Occipital lobe (tissue), 2 donors: ENCODE measurements around the gene LITAF. TPM values are rescaled to one million over a fixed set of nuclear protein-coding genes. Genes with fewer than 3 reads are reported as not detected.
"Not testable (repeated sequence)": the region's sequence is repeated elsewhere in the genome, so short reads cannot be mapped to it uniquely, and the experiment has no call there.

Experiments used
- DNase-seq: peaks from one replicate; lab custom pipeline; 2025; lab: John Stamatoyannopoulos, UW
- total RNA-seq: library from RNA; depleted of rRNA; stranded (reverse); fragments of >200 nt; gene quantifications from one replicate; pipeline ENCODE4 v1.2.3, GENCODE V29; 2014

LITAF gene
- total RNA-seq, 1 donor from 2014 or later, result 13.7 TPM

GRCh38 chr16:11601425-11601824 is 14.7 kb upstream of the LITAF start:
- no peak for DNase-seq

DNA sequence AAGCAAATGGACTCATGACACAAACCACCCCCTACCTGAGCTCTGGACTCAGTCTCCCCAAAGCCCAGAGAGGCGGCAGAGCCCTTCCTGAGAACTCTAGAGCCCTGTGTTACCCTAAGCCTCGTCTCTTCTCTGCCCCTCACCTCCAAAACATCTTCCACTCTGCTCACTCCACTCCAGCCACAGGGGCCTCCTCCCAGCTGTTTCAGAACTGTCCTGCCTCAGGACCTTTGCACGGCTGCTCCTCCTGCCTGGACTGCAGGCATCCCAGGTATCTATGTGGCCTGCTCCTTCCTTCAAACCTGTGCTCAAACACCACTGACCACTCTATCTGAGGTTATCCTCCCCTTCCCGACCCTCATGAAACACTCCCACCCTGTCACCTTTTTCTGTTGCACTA is 12.9 kb upstream of the LITAF start:
- DNase-seq, result no peak

GRCh38 chr16:11597235-11598095 is 10.7 kb upstream of the LITAF start:
- DNase-seq, result no peak

- DNase-seq, result no peak
Measured at GRCh38 chr16:11596572-11597226, 10.0 kb upstream of the LITAF start.

DNA sequence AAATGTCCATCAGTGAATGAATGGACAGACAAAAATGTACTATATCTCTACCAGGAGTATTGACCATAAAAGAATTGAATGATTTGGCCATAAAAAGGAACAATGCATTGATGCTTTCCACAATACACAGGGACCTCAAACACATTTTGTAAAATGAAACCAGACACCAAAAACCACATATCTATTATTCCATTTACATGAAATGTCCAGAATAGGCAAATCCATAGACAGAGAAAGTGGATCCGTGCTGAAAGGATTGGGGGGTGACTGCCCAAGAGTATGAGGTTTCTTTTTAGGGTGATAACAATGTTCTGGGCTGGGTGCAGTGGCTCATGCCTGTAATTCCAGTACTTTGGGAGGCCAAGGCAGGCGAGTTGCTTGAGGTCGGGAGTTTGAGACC is 6.9 kb upstream of the LITAF start:
- DNase-seq, result no peak

DNA sequence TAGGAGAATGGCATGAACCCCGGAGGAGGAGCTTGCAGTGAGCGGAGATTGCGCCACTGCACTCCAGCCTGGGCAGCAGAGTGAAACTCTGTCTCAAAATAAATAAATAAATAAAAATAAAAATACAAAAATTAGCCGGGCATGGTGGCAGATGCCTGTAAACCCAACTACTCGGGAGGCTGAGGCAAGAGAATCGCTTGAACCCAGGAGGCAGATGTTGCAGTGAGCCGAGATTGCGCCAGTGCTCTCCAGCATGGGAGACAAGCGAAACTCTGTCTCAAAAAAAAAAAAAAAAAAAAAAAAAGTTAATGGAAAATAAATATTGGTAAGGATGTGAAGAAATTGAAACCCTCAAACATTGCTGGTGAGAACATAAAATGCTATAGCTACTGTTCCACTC is 6.4 kb upstream of the LITAF start:
- DNase-seq, result not testable (repeated sequence)

- DNase-seq, result not testable (repeated sequence)
Measured at GRCh38 chr16:11591630-11592029, 4.9 kb upstream of the LITAF start.

GRCh38 chr16:11589198-11589550 is 2.5 kb upstream of the LITAF start:
- no peak for DNase-seq

DNA sequence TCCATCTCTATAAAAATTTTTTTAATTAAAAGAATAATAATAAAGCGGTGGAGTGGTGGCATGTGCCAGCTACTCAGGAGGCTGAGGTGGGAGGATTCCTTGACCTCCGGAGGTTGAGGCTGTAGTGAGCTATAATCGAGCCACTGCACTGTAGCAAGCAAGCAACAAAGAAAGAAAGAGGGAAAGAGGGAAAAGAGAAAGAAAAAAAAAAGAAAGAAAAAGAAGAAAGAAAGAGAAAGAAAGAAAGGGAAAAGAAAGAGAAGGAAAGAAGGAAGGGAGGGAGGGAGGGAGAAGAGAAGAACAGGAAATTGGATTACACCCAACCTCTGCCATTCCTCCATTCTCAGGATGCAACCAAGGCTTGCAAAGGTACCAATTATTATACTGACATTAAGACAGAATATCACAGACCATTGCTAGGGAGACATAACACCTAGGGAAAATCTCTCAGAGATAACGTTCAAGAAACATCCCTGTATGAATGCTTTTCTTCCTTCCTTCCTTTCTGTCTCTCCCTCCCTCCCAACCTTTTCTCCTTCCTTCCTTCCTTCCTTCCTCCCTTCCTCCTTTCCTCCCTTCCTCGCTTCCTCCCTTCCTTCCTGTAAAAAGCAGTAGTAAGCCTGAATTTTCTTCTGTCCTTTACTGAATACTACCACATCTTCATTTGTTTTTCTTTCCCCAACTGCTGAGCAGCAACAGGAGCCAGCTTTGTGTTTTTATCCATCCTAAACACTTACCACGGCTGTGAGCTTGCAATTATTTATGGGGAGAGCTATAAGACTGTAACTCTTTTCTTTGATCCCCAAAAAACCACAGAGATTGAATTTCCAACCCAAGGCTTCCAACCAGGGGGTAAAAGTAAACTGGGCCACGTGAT is 1.8 kb upstream of the LITAF start:
- no peak for DNase-seq

DNA sequence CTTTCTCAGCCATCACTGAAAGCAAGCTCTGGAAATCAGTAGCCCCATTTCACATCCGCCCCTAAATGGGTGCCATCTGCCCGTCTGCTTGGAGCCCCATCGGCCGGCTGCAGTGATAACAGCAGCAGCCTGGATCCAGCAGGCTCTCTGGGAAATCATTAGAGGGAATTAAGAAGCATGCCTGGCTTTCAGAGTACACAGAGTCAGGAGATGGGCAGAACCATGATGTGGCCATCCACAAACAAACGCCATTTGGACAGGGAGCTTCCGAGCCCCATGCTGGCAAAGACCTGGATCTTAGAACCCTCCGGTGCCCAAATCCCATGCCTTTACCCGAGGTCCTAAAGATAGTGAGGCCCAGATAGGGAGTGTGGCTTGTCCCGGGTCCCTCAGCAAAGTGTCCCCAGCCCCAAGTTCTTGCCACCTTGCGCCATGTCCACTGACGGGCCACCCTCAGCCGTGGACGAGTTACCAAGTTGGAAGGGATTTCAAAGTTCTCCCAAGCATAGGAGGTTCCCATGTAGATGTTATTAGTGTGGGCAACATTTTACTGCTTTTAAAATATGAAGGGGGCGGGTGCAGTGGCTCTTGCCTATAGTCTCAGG is 1.0 kb upstream of the LITAF start:
- no peak for DNase-seq

- no peak for DNase-seq
Measured at GRCh38 chr16:11586378-11586855, 302 bp downstream of the LITAF start.

DNA sequence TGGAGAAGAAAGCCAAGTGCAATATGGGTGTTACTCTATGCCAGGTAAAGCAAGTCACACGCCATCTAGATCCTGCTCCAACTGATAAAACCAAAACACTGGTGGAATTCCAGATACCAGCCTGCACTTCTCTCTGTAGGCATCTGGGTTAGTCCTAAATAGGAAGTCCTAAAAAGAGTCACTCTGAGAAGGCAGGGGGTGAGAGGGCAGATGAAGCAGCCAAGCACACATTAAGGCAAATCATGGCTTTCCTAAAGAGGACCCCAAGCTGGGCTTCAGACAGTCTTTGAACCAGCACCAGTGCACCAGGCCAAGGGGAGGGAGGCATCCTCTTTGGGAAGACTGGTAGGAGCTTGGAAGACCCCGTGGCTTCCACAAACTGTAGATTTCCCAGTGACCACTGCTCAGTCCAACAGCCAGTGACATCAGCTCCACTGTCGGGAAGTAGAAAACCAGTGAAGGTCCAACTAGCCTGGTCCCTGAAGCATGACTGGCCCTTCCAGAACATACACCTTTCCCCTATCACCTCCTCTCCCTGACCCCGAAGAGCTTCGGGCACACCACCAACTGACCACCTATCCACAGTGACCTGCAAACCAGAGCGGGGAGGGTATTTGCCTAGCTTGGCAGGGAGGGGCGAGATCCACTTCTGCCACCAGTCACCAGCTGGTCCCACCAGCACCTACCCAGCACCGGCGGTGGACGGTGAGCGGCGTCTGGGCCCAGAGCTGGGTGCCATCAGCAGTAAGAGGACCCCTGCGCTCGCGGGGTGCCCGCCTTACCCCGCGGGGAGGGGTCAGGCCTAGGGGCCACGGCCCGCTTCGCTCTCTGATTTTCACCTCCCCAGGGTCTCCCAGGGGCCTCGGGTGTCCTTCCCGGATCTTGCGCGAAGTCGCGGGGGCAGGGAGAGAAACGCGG is 1.0 kb downstream of the LITAF start:
- DNase-seq, result no peak

GRCh38 chr16:11583889-11584565 is 2.7 kb downstream of the LITAF start:
- no peak for DNase-seq

- no peak for DNase-seq
Measured at GRCh38 chr16:11583166-11583565, 3.6 kb downstream of the LITAF start.

DNA sequence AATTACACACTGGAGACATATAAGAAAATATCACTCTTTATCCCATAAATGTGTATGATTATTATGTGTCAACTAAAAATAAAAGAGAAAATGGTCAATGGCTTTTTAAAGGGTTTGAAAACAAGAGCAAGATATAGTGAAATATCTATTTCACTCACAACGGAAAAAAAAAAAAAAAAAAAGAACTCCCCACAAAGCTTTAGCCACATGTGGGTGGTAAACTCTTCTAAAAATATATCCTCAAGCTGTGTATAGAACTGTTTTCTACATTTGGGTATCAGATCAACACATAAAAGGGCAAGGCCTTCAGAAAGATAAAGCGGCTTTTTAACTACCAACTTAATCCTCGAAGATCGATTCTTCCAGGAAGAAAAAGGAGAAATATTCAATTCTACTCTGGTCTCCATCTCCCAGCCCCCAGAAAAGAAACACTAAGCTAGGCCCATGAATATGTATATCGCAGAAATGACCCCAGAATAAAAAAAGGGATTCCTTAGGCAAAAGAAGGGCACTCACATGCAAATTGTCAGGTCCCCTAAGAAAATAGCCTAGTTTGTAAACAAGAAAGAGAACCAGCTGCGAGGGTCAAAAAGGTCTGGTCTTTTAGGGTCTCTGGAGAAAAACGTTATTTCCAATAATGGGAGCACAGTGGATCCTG is 4.4 kb downstream of the LITAF start:
- no peak for DNase-seq

DNA sequence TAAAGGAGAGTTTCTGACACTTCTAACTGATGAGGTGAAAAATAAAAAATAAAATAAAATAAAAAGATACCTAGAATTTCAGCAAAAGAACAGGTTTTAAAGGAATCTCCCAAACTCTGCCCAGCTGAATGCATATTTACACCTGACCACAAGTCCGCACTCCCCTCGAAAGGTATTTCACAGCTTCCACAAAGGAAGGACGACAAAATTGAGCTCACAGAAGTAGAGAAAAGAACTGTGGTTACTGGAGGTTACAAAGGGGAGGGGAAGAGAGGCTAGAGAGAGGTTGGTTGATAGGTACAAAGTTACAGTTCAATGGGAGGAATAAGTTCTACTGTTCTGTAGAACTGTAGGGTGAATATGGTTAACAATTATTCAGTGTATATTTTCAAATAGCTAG is 5.0 kb downstream of the LITAF start:
- DNase-seq, result no peak

GRCh38 chr16:11580451-11581086 is 6.2 kb downstream of the LITAF start:
- DNase-seq, result no peak

GRCh38 chr16:11577290-11577660 is 9.4 kb downstream of the LITAF start:
- not testable (repeated sequence) for DNase-seq
